Transverse colon (tissue), 4 donors: ENCODE data around the gene WDFY2.

Experiments
- EP300 ChIP-seq: sonication (generic); formaldehyde crosslinking; IDR thresholded peaks from one replicate; pipeline ENCODE4 v1.6.1; 2017; ENCODE audit warnings: antibody characterized with exemption, low read depth
- POLR2A ChIP-seq: fragments of 450-650 bp; IDR thresholded peaks from one replicate; pipeline ENCODE4 v1.6.1; 2016; ENCODE audit warnings: antibody characterized with exemption, mild to moderate bottlenecking, moderate library complexity
- POLR2AphosphoS5 ChIP-seq, 3 donors: sonication (generic); formaldehyde crosslinking; IDR thresholded peaks; one replicate each; pipeline ENCODE4 v1.6.1; 2016; ENCODE audit warnings: antibody characterized with exemption in 3 of 3
- TF ChIP-seq, protein P1 (sequence below), 5 experiments: fragments of 200-600 bp in 3 of 5; fragments of 450-650 bp in 2 of 5; sonication (generic) in 3 of 5; IDR thresholded peaks; 1 replicate in 2 of 5; 2 replicates in 3 of 5; pipeline ENCODE4 v1.5.1; 2016 to 2017; ENCODE audit warnings: antibody characterized with exemption in 5 of 5, inconsistent platforms in 3 of 5, mild to moderate bottlenecking in 2 of 5, moderate library complexity in 1 of 5

DNA sequence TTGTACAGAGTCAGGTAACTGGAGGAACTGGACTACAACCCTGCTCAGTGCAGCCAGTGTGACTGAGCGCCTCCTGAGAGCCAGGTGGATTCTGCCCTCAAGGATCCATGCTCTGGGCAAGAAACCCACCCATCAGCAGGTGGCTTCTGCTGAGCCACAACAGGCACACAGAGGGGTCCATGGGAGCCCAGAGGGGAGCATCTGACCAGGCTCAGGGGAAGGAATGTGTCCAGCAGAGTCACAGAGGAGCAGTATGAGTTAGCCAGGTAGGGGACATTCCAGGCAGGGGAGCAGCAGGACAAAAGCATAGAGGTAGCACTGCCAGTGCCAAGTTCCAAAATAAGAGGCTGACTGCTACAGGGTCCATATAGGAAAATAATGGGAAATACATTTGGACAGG is 199.8 kb downstream of the WDFY2 start:
- TF ChIP-seq, protein P1, sequence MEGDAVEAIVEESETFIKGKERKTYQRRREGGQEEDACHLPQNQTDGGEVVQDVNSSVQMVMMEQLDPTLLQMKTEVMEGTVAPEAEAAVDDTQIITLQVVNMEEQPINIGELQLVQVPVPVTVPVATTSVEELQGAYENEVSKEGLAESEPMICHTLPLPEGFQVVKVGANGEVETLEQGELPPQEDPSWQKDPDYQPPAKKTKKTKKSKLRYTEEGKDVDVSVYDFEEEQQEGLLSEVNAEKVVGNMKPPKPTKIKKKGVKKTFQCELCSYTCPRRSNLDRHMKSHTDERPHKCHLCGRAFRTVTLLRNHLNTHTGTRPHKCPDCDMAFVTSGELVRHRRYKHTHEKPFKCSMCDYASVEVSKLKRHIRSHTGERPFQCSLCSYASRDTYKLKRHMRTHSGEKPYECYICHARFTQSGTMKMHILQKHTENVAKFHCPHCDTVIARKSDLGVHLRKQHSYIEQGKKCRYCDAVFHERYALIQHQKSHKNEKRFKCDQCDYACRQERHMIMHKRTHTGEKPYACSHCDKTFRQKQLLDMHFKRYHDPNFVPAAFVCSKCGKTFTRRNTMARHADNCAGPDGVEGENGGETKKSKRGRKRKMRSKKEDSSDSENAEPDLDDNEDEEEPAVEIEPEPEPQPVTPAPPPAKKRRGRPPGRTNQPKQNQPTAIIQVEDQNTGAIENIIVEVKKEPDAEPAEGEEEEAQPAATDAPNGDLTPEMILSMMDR (IDR thresholded peaks at IDR 0.05), result no peak
- TF ChIP-seq EP300 (no peak), POLR2A (no peak), POLR2AphosphoS5 (IDR thresholded peaks at IDR 0.05) (no peak)
